PC-3 (cell line): ENCODE measurements around the gene SOST.

Experiments
- CTCF ChIP-seq: fragments of 300-600 bp; sonication (generic); conservative IDR thresholded peaks from 2 replicates; pipeline ENCODE4 v1.5.1; 2017; ENCODE audit warnings: antibody characterized with exemption, low read depth, mild to moderate bottlenecking, low read length
- EZH2phosphoT487 ChIP-seq: fragments of 300-600 bp; sonication (generic); IDR thresholded peaks from 2 replicates; pipeline ENCODE4 v1.6.1; 2018; ENCODE audit warnings: mild to moderate bottlenecking, antibody characterized with exemption, low read length, borderline replicate concordance

GRCh38 chr17:43745541-43745940 lies 13.1 kb downstream of the SOST start:
- TF ChIP-seq CTCF: no peak
- no peak for TF ChIP-seq EZH2phosphoT487
